Lower leg skin (tissue), 4 donors: ENCODE results near the gene LIPC. TPM values are rescaled to one million over a fixed set of nuclear protein-coding genes. Genes with fewer than 3 reads are reported as not detected.

Experiments
- DNase-seq, 2 donors: peaks; one replicate each; pipeline ENCODE4 v3.0.0-alpha.2; 2019; ENCODE audit warnings: low spot score in 2 of 2
- H3K4me3 ChIP-seq: fragments of 200-600 bp; sonication (generic); 2 replicates; pipeline ENCODE4 v1.5.1; 2017; ENCODE audit warnings: mild to moderate bottlenecking, low read depth; ENCODE audit not compliant: poor library complexity, severe bottlenecking
- POLR2A ChIP-seq, 2 donors: fragments of 450-650 bp; IDR thresholded peaks; one replicate each; pipeline ENCODE4 v1.6.1; 2016 to 2017; ENCODE audit warnings: antibody characterized with exemption in 2 of 2, mild to moderate bottlenecking in 1 of 2, moderate library complexity in 1 of 2
- WGBS, 2 donors: methylation state at CpG; one replicate each; pipeline ENCODE4 v1.1.5; 2018; 5-methylcytosine and 5-hydroxymethylcytosine counted together
- intact Hi-C: fragments of 100-400 bp; cut with DNase I; formaldehyde crosslinking; loops from one replicate; pipeline ENCODE4 v1.15.0; 2023; ENCODE audit warnings: low total_unique reads
- total RNA-seq, 4 donors: library from RNA; depleted of rRNA; stranded (reverse); fragments of >200 nt; gene quantifications; one replicate each; pipeline ENCODE4 v1.1.0, GENCODE V29; 2016
- TF ChIP-seq, protein P1 (sequence below), 3 donors: fragments of 450-650 bp; IDR thresholded peaks; one replicate each; pipeline ENCODE4 v1.5.1; 2016; ENCODE audit warnings: antibody characterized with exemption in 3 of 3, mild to moderate bottlenecking in 3 of 3, moderate library complexity in 2 of 3

LIPC gene
- total RNA-seq, 4 donors from 2014 or later: 0.13 to 0.71 TPM; not detected in 2

DNA sequence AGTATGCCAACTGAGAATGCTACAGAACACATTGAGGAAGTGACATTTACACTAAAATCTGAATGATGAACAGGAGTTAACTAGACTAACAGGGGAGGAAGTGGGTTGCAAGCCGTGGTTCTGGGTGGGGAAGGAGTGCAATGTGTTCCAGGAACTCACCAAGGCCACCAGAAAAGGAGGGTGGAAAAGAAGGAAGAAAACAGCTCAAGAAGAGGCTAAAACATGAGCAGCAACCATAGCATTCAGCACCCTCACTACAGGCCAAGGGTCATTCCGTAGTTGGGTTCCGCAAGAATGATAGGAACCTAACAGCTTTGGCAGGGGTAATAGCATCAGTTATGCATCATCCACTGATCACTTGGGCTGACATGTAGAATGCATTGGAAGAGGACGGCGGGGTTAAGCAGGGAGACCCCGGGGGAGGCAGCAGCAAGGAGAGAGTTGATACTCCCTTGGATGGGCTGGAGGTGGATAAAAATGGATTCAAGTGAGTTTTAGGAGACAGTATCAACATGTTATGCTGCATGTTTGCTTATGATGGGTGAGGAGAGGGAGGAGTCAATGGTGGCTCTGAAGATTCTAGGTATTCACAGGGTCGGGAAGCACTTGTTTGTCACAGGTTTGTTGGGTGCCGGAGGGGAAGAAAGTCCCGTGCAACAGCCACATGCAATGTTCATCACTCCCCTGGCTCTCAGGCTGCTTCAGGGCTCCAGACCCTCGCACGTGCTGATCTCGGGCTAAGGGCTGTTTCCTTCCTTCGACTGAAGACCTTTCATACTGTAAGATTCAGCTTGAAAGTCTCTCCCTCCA lies 53.2 kb downstream of the LIPC start:
- no peak for DNase-seq
- H3K4me3 ChIP-seq: no peak overlapping the region
- intact Hi-C loops: no loop called here
- WGBS, 2 donors: 89 to 91% methylated on average over 13 of the region's 13 CpGs
- TF ChIP-seq, protein P1, sequence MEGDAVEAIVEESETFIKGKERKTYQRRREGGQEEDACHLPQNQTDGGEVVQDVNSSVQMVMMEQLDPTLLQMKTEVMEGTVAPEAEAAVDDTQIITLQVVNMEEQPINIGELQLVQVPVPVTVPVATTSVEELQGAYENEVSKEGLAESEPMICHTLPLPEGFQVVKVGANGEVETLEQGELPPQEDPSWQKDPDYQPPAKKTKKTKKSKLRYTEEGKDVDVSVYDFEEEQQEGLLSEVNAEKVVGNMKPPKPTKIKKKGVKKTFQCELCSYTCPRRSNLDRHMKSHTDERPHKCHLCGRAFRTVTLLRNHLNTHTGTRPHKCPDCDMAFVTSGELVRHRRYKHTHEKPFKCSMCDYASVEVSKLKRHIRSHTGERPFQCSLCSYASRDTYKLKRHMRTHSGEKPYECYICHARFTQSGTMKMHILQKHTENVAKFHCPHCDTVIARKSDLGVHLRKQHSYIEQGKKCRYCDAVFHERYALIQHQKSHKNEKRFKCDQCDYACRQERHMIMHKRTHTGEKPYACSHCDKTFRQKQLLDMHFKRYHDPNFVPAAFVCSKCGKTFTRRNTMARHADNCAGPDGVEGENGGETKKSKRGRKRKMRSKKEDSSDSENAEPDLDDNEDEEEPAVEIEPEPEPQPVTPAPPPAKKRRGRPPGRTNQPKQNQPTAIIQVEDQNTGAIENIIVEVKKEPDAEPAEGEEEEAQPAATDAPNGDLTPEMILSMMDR (IDR thresholded peaks at IDR 0.05): no peak
- no peak for TF ChIP-seq POLR2A (IDR thresholded peaks at IDR 0.05)

DNA sequence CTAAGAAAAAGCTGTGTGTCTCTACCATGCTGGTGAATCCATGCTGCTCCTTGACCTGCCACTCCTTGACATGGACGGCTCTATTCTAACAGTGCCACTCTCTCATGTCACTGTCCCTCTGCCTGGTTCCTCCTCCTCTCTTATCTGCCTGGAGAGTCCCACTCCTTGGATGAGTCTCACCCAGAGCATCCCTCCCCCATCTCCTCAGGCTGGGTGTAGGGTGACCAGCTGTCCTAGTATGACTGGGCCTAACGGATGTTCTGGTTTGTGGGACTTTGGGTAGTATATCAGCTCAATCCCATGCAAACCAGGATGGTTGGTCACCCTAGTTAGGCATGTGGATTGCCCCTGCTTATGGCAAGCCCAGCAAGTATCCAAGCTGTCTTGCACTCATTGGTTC lies 54.3 kb downstream of the LIPC start:
- no peak overlapping the region for H3K4me3 ChIP-seq
- TF ChIP-seq, protein P1 (IDR thresholded peaks at IDR 0.05): no peak
- no peak for TF ChIP-seq POLR2A (IDR thresholded peaks at IDR 0.05)
- intact Hi-C loops: no loop called here
- no peak for DNase-seq
- 89 to 100% methylated on average over 2 of the region's 2 CpGs for WGBS, 2 donors

GRCh38 chr15:58486564-58486963 lies 54.8 kb downstream of the LIPC start:
- no peak for DNase-seq
- TF ChIP-seq, protein P1 (IDR thresholded peaks at IDR 0.05): no peak
- TF ChIP-seq POLR2A (IDR thresholded peaks at IDR 0.05): no peak
- 71 to 80% methylated on average over 6 of the region's 6 CpGs for WGBS, 2 donors
- intact Hi-C loops: no loop called here
- no peak overlapping the region for H3K4me3 ChIP-seq

DNA sequence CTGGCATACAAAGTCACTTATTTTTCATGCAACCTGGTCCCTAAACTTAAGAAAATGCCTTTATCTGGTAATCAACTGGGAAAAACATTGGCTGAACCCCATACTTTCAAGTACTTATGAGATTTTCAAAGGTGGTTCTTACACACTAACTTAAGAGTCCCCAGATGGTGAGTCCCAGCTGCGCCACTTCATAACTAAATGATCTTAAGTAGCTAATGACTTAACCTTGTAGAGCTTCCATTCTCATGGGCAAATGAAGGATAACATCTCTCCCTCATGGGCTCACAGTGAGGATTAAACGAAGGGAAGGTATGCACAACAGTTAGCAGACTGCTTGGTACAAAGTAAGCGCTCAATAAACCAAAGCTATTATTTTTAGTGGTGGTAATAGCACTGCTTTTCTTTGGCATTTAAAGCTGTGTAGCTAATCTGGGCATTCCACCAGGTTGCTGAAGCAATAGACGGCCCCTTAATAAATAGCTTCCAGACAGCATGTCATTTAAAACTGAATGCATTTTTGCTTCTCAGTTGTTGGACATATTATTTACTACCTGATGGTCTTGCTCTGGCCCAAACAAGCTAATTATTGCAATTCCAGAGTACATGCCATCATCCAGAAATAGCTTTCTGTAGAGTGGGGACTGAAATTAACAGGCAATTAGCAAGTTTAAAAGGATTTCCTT lies 55.4 kb downstream of the LIPC start:
- TF ChIP-seq POLR2A (IDR thresholded peaks at IDR 0.05): no peak
- TF ChIP-seq, protein P1 (IDR thresholded peaks at IDR 0.05): no peak
- WGBS, 2 donors: 69 to 74% methylated on average over 4 of the region's 4 CpGs
- no peak overlapping the region for H3K4me3 ChIP-seq
- intact Hi-C loops: no loop called here
- DNase-seq: no peak

- DNase-seq: no peak
- TF ChIP-seq POLR2A (IDR thresholded peaks at IDR 0.05): no peak
- TF ChIP-seq, protein P1 (IDR thresholded peaks at IDR 0.05): no peak
- WGBS, 2 donors: 53 to 65% methylated on average over 3 of the region's 3 CpGs
- intact Hi-C loops: no loop called here
- H3K4me3 ChIP-seq: no peak overlapping the region
Measured at GRCh38 chr15:58487724-58488120, 55.9 kb downstream of the LIPC start.
